Adrenal gland (tissue), 12 donors: Measurements from ENCODE around the gene UBE2J2. TPM values are rescaled to one million over a fixed set of nuclear protein-coding genes. Genes with fewer than 3 reads are reported as not detected.

Experiments used
- DNase-seq, 7 donors: peaks; one replicate each; pipeline ENCODE4 v3.0.0-alpha.2; 2019 to 2020
- H3K27ac ChIP-seq, 5 donors: fragments of 200-600 bp; sonication (generic) in 4 of 5; 1 replicate in 3 of 5; 2 replicates in 2 of 5; pipeline versions ENCODE4 v1.5.1 to v1.8.0; 2016 to 2020; ENCODE audit warnings: mild to moderate bottlenecking in 1 of 5
- H3K27me3 ChIP-seq: fragments of 200-600 bp; 2 replicates; pipeline ENCODE4 v1.8.0; 2021
- H3K36me3 ChIP-seq, 2 donors: fragments of 200-600 bp; replicated peaks in 1 of 2; 1 replicate in 1 of 2; 2 replicates in 1 of 2; pipeline versions ENCODE4 v1.5.1 to v1.8.0; 2018 to 2022
- H3K4me1 ChIP-seq, 2 donors: fragments of 200-600 bp; replicated peaks in 1 of 2; 1 replicate in 1 of 2; 2 replicates in 1 of 2; pipeline versions ENCODE4 v1.5.1 to v1.8.0; 2018 to 2021
- H3K4me3 ChIP-seq, 4 donors: fragments of 200-600 bp; sonication (generic) in 3 of 4; one replicate each; pipeline ENCODE4 v1.5.1; 2016 to 2018
- H3K9me3 ChIP-seq, 3 donors: fragments of 200-600 bp; sonication (generic) in 1 of 3; replicated peaks in 1 of 3; 1 replicate in 2 of 3; 2 replicates in 1 of 3; pipeline versions ENCODE4 v1.5.1 to v1.8.0; 2016 to 2021
- POLR2A ChIP-seq, 2 donors: fragments of 450-650 bp; IDR thresholded peaks; one replicate each; pipeline ENCODE4 v1.6.1; 2017; ENCODE audit warnings: antibody characterized with exemption in 2 of 2, mild to moderate bottlenecking in 2 of 2, moderate library complexity in 1 of 2
- WGBS, 4 donors: extraction: QIAGEN DNeasy Blood & Tissue Kit in 2 of 4; methylation state at CpG; one replicate each; pipeline versions ENCODE4 v1.1.5 to v1.1.7; 2013 to 2017; 5-methylcytosine and 5-hydroxymethylcytosine counted together
- intact Hi-C, 2 donors: fragments of 100-400 bp; cut with DNase I; formaldehyde crosslinking; loops; one replicate each; pipeline versions ENCODE4 v1.14.1 to v1.15.0; 2022 to 2023
- polyA plus RNA-seq, 3 donors: library from polyadenylated mRNA; stranded (reverse); fragments of 200-250 nt in 2 of 3; fragments of 350-450 nt in 1 of 3; fragmentation: Illumina TruSeq in 1 of 3; extraction: RNeasy Lipid Tissue Mini Kit (QIAGEN cat#74804) in 1 of 3; gene quantifications; one replicate each; pipeline ENCODE4 v1.2.3, GENCODE V29; 2013 to 2014
- total RNA-seq, 9 donors: library from RNA; depleted of rRNA in 4 of 9; stranded (reverse); fragments of >200 nt in 4 of 9; fragments of 120-200 nt in 1 of 9; fragmentation: NEBNext Ultra II Directional in 1 of 9; extraction: Animal tissue kit (Norgen Biotek cat#: 25700) in 1 of 9; gene quantifications; one replicate each; pipeline versions ENCODE4 v1.1.0 to v1.2.4, GENCODE V29; 2013 to 2023
- TF ChIP-seq, protein P1 (sequence below), 6 experiments: fragments of 450-650 bp in 4 of 6; fragments of 200-600 bp in 2 of 6; sonication (generic) in 1 of 6; IDR thresholded peaks; 1 replicate in 5 of 6; 2 replicates in 1 of 6; pipeline versions ENCODE4 v1.5.1 to v1.8.0; 2016 to 2021; ENCODE audit warnings: antibody characterized with exemption in 6 of 6, mild to moderate bottlenecking in 2 of 6, moderate library complexity in 1 of 6
- donor health status: healthy with polysubstance abuse.
- donor health status: Bipolar disorder and iron deficiency.
- donor health status: DM: yes; HTN: yes; CAD: no.
- donor health status: DM: no; HTN: no; CAD: no.
- donor health status: DM: no; HTN: no; CAD: no.
- donor health status: DM: yes; HTN: yes; CAD: no.

UBE2J2 gene
- total and polyA plus RNA-seq, 12 donors: 30.1 to 74.4 (median 49.8) TPM

DNA sequence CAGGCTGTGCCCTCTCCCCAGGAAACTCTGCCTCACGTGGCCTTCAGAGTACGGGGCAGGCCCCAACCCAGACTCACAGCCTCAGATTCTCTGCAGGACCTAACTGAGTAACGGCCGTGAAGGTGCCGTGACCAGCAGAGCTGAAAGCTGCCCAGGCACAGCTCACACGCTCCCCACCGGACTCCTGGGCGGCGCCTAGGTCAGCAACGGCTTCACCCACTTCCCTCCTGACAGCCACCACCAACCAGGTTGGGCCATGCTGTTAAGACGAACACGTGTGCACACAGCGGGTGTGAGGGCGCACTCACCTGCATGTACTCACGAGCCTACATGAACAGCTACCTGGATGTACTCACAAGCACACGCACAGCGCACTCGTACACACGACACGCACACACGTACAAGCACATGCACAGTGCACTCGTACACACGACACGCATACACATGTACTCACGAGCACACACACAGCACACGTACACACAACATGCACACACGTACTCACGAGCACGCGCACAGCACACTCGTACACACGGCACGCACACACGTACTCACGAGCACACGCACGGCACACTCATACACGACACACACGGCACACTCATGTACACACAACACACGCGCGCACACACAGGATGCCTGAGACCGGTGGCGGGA is 51.0 kb downstream of the UBE2J2 start:
- peaks cover 0 to 79% of the 10 kb centered on the region in 2 donors for H3K36me3 ChIP-seq
- intact Hi-C loops: no loop called here

DNA sequence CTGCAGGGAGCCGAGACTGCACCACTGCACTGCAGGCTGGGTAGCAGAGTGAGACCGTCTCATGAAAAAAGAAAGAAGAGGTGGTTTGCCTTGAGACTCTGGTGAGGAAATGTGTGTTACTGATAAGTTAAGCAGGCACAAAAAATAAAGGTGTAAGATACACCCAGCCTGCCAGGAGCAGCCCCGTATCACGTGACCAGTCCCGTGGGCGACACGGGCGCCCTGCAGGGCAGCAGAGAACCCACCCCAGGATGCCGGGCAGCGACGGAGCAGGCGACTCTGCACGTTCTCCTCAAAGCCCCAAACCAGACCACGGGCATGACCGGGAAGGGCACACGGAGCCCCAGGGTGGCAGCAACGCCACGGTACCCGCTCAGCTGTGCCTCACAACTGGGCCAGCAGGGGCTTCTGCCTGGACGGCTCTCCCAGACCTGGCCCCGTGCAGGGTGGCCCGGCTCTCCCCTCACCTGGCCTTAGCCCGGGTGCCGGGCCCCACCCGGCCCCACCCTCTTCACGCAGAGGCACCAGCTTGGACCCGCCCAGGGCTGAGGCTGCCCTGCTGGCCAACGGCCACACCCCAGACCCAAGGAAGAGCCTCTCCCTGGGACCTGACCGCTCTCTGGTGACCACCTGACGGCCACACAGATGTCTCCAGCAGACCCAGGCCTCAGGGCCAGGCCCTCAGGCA is 51.6 kb downstream of the UBE2J2 start:
- H3K36me3 ChIP-seq: peaks cover 0 to 79% of the 10 kb centered on the region in 2 donors
- H3K27me3 ChIP-seq: no peaks in the 10 kb centered on the region
- WGBS, 4 donors: 80 to 97% (median 90%) methylated on average over 17 to 30 of the region's 30 CpGs
- H3K9me3 ChIP-seq: no peaks in the 10 kb centered on the region
- peaks cover 4 to 8% of the 10 kb centered on the region in 2 donors for H3K4me1 ChIP-seq
- no peak overlapping the region for H3K4me3 ChIP-seq
- no peak for DNase-seq
- TF ChIP-seq POLR2A (IDR thresholded peaks at IDR 0.05): no peak
- TF ChIP-seq, protein P1, sequence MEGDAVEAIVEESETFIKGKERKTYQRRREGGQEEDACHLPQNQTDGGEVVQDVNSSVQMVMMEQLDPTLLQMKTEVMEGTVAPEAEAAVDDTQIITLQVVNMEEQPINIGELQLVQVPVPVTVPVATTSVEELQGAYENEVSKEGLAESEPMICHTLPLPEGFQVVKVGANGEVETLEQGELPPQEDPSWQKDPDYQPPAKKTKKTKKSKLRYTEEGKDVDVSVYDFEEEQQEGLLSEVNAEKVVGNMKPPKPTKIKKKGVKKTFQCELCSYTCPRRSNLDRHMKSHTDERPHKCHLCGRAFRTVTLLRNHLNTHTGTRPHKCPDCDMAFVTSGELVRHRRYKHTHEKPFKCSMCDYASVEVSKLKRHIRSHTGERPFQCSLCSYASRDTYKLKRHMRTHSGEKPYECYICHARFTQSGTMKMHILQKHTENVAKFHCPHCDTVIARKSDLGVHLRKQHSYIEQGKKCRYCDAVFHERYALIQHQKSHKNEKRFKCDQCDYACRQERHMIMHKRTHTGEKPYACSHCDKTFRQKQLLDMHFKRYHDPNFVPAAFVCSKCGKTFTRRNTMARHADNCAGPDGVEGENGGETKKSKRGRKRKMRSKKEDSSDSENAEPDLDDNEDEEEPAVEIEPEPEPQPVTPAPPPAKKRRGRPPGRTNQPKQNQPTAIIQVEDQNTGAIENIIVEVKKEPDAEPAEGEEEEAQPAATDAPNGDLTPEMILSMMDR (IDR thresholded peaks at IDR 0.05): no peak
- intact Hi-C loops: no loop called here
- no peak overlapping the region for H3K27ac ChIP-seq

More for the DNA sequence above, 51.0 kb downstream of the UBE2J2 start:
- H3K27me3 ChIP-seq: no peaks in the 10 kb centered on the region
- TF ChIP-seq, protein P1 (IDR thresholded peaks at IDR 0.05): no peak
- H3K4me3 ChIP-seq: no peak overlapping the region
- no peak for DNase-seq
- no peak overlapping the region for H3K27ac ChIP-seq
- H3K4me1 ChIP-seq: peaks cover 4 to 8% of the 10 kb centered on the region in 2 donors
- 90 to 96% (median 93%) methylated on average over 34 to 44 of the region's 44 CpGs for WGBS, 4 donors
- H3K9me3 ChIP-seq: no peaks in the 10 kb centered on the region

DNA sequence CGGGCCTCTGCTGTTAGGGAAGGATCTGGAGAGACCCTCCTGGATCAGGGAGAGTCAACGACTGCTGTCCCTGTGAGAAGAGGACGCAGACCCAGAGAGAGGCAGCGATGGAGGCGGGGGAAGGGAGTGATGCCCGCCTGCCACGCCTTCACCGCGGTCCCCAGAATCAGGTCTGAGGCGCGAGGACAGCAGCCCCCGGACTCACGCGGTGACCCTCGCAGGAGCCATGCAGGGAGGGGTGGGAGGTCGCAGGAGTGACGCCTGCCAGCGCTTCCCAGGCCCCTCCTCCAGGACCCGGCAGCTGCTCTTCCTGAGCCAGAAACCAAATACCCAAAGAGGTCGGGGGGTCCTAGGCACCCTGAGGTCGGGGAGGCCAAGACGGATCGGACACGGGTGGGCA is 53.5 kb downstream of the UBE2J2 start:
- no peak overlapping the region for H3K4me3 ChIP-seq
- WGBS, 4 donors: 88 to 93% (median 90%) methylated on average over 23 to 24 of the region's 24 CpGs
- no peak for DNase-seq
- H3K27ac ChIP-seq: no peak overlapping the region
- intact Hi-C loops: no loop called here
- TF ChIP-seq, protein P1 (IDR thresholded peaks at IDR 0.05): no peak
- TF ChIP-seq POLR2A (IDR thresholded peaks at IDR 0.05): no peak
- no peaks in the 10 kb centered on the region for H3K27me3 ChIP-seq
- H3K9me3 ChIP-seq: no peaks in the 10 kb centered on the region
- peaks cover 4 to 8% of the 10 kb centered on the region in 2 donors for H3K4me1 ChIP-seq
- peaks cover 0 to 77% of the 10 kb centered on the region in 2 donors for H3K36me3 ChIP-seq

DNA sequence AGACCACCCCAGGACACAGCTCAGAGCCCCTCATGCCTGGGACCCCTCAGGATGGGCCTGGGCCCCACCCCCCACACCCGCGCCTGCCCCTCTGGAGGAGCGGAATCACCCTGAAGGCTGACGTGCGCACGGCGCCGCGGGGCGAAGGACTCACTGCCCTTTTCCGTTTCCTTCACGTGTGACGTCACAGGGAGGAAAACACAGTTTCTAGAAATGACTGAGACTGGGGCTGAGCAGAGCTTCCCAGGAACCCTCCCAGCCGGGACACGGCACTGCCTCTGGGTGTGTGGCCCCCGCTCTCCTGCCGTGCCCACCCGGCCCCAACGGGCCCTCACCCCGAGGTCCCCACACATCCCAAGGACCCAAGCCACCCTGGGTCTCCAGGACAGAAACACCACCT is 54.3 kb downstream of the UBE2J2 start:
- Histone ChIP-seq H3K4me3 (no peak overlapping the region), H3K9me3 (no peaks in the 10 kb centered on the region), H3K4me1 (peaks cover 4 to 8% of the 10 kb centered on the region in 2 donors), H3K36me3 (peaks cover 0 to 69% of the 10 kb centered on the region in 2 donors), H3K27ac (no peak overlapping the region), H3K27me3 (no peaks in the 10 kb centered on the region)
- WGBS, 4 donors: 94 to 96% (median 94%) methylated on average over 9 to 20 of the region's 20 CpGs
- TF ChIP-seq, protein P1 (IDR thresholded peaks at IDR 0.05): no peak
- TF ChIP-seq POLR2A (IDR thresholded peaks at IDR 0.05): no peak
- intact Hi-C loops: no loop called here
- DNase-seq: no peak
